GM12891 (cell line): ENCODE data around the gene UGGT1.

Experiments
- PAX5 ChIP-seq: IDR thresholded peaks from 2 replicates; pipeline ENCODE4 v1.6.1; 2011; ENCODE audit warnings: low read length, moderate library complexity, mild to moderate bottlenecking; ENCODE audit not compliant: insufficient read depth, severe bottlenecking
- POLR2A ChIP-seq: IDR thresholded peaks from 2 replicates; pipeline ENCODE4 v1.6.1; 2011; ENCODE audit warnings: low read depth, low read length, control low read depth
- POLR2AphosphoS5 ChIP-seq: IDR thresholded peaks from 2 replicates; pipeline ENCODE4 v1.6.1; 2011; ENCODE audit warnings: low read depth, low read length, control low read depth
- SPI1 ChIP-seq: IDR thresholded peaks from 2 replicates; pipeline ENCODE4 v1.6.1; 2011; ENCODE audit warnings: low read depth, low read length, control low read depth
- TAF1 ChIP-seq: IDR thresholded peaks from 2 replicates; pipeline ENCODE4 v1.6.1; 2011; ENCODE audit warnings: low read depth, low read length, control low read depth

GRCh38 chr2:128086244-128086643 lies 4.8 kb upstream of the UGGT1 start:
- no peak for TF ChIP-seq SPI1
- TF ChIP-seq POLR2AphosphoS5, result no peak
- no peak for TF ChIP-seq POLR2A
- TF ChIP-seq PAX5, result no peak
- TF ChIP-seq TAF1, result no peak
